GM12878 (cell line): ENCODE measurements around the gene PNPO. TPM values are rescaled to one million over a fixed set of nuclear protein-coding genes. Genes with fewer than 3 reads are reported as not detected.
A peak's percentile ranks its signal among the peaks of the same experiment; 100 is the strongest.

ENCODE experiments used
- ATAC-seq: fragments of 200-7000 bp; cut with Tn5 transposase; 3 replicates; pipeline ENCODE4 v1.9.1; 2020; ENCODE audit warnings: mild to moderate bottlenecking, moderate library complexity
- BruUV-seq: library from RNA; stranded (reverse); fragments of 400-500 nt; replicated peaks from 2 replicates; lab custom pipeline; 2021; lab: Mats Ljungman, UMichigan
- CTCF ChIA-PET: fragments of 300-600 bp; sonication (Branson Sonifier 250); formaldehyde crosslinking; extraction: SDS; loops from one replicate; lab custom pipeline; 2021; ENCODE audit warnings: inconsistent platforms; lab: Yijun Ruan, JAX
- POLR2A ChIA-PET: fragments of 350-600 bp; formaldehyde crosslinking; extraction: SDS; loops from one replicate; lab custom pipeline; 2021; ENCODE audit warnings: inconsistent platforms; lab: Charles Lee
- RAD21 ChIA-PET: fragments of 300-600 bp; sonication (Branson Sonifier 250); formaldehyde crosslinking; loops from one replicate; lab custom pipeline; 2023; ENCODE audit warnings: antibody characterized with exemption; ENCODE audit not compliant: unreplicated experiment; lab: Charles Lee
- SMC1A ChIA-PET: fragments of 300-600 bp; sonication (Branson Sonifier 250); formaldehyde crosslinking; loops from one replicate; lab custom pipeline; 2023; ENCODE audit not compliant: unreplicated experiment, uncharacterized antibody; lab: Charles Lee
- DNase-seq: peaks from one replicate; pipeline ENCODE4 v3.0.0-alpha.2; 2011; ENCODE audit warnings: low read depth, low spot score
- FAIRE-seq: peaks from 3 replicates; lab custom pipeline; 2011; peaks lifted over from hg19 to GRCh38; lab: Jason Lieb, UNC
- H2AFZ ChIP-seq: 2 replicates; pipeline ENCODE4 v1.6.0; 2011; ENCODE audit warnings: low read depth, low read length, control low read depth; ENCODE audit not compliant: control insufficient read depth
- H3K27ac ChIP-seq: 2 replicates; pipeline ENCODE4 v1.5.1; 2011; ENCODE audit warnings: control low read depth; ENCODE audit not compliant: control insufficient read depth, insufficient read depth
- H3K27me3 ChIP-seq, 2 experiments: replicated peaks in 1 of 2; 2 replicates each; pipeline versions ENCODE4 v1.6.0 to v1.6.1; 2011; ENCODE audit warnings: low read length in 1 of 2; ENCODE audit not compliant: control insufficient read depth in 2 of 2, insufficient read depth in 2 of 2
- H3K36me3 ChIP-seq, 2 experiments: 2 replicates each; pipeline ENCODE4 v1.5.1; 2011; ENCODE audit warnings: low read length in 1 of 2; ENCODE audit not compliant: control insufficient read depth in 2 of 2, insufficient read depth in 2 of 2
- H3K4me1 ChIP-seq: 2 replicates; pipeline ENCODE4 v1.6.1; 2011; ENCODE audit warnings: mild to moderate bottlenecking, low read length, moderate library complexity, mixed read lengths; ENCODE audit not compliant: control insufficient read depth, insufficient read depth
- H3K4me2 ChIP-seq: 2 replicates; pipeline ENCODE4 v1.6.0; 2011; ENCODE audit warnings: control low read depth; ENCODE audit not compliant: control insufficient read depth, insufficient read depth
- H3K4me3 ChIP-seq: fragments of 200-600 bp; sonication (generic); 2 replicates; pipeline ENCODE4 v1.5.1; 2016
- H3K79me2 ChIP-seq: 2 replicates; pipeline ENCODE4 v1.6.0; 2011; ENCODE audit warnings: low read length; ENCODE audit not compliant: control insufficient read depth, insufficient read depth
- H3K9ac ChIP-seq: 2 replicates; pipeline ENCODE4 v1.8.0; 2011; ENCODE audit warnings: low read length, control low read depth, mixed read lengths; ENCODE audit not compliant: control insufficient read depth, insufficient read depth
- H3K9me3 ChIP-seq: replicated peaks from 3 replicates; pipeline ENCODE4 v1.5.1; 2011; ENCODE audit warnings: mild to moderate bottlenecking, low read length; ENCODE audit not compliant: control insufficient read depth, insufficient read depth
- H4K20me1 ChIP-seq: 2 replicates; pipeline ENCODE4 v1.6.0; 2011; ENCODE audit not compliant: control insufficient read depth, insufficient read depth
- CHD2 ChIP-seq: IDR thresholded peaks from 2 replicates; pipeline ENCODE4 v1.6.1; 2011; ENCODE audit warnings: low read depth, low read length, improper control_type of control experiment, borderline replicate concordance
- EZH2 ChIP-seq: IDR thresholded peaks from 2 replicates; pipeline ENCODE4 v1.6.1; 2012; ENCODE audit warnings: low read depth, mild to moderate bottlenecking, control low read depth, inconsistent platforms, low read length, borderline replicate concordance; ENCODE audit not compliant: control insufficient read depth
- FOS ChIP-seq: IDR thresholded peaks from 3 replicates; pipeline ENCODE4 v1.6.1; 2011; ENCODE audit warnings: borderline replicate concordance; ENCODE audit not compliant: insufficient read length; ENCODE audit errors: extremely low read depth
- HDAC2 ChIP-seq: fragments of 200-600 bp; sonication (generic); IDR thresholded peaks from 2 replicates; pipeline ENCODE4 v1.6.1; 2017
- IKZF2 ChIP-seq, 2 experiments: fragments of 450-650 bp; IDR thresholded peaks; 2 replicates each; pipeline ENCODE4 v1.6.1; 2017; ENCODE audit warnings: mild to moderate bottlenecking in 2 of 2, moderate library complexity in 2 of 2
- NFYB ChIP-seq: IDR thresholded peaks from 2 replicates; pipeline ENCODE4 v1.6.1; 2011; ENCODE audit warnings: low read depth, mild to moderate bottlenecking, low read length, improper control_type of control experiment, moderate library complexity; ENCODE audit not compliant: insufficient read depth
- NR2C1 ChIP-seq: fragments of 450-650 bp; IDR thresholded peaks from 2 replicates; pipeline ENCODE4 v1.6.1; 2017; ENCODE audit warnings: antibody characterized with exemption, mild to moderate bottlenecking, moderate library complexity
- NR2C2 ChIP-seq: IDR thresholded peaks from 2 replicates; pipeline ENCODE4 v1.6.1; 2011; ENCODE audit warnings: borderline replicate concordance, low read depth; ENCODE audit not compliant: control insufficient read depth, insufficient read length
- SREBF2 ChIP-seq: IDR thresholded peaks from 2 replicates; pipeline ENCODE4 v1.6.1; 2012; ENCODE audit warnings: mild to moderate bottlenecking, low read length
- SRF ChIP-seq, 2 experiments: IDR thresholded peaks; 2 replicates each; pipeline ENCODE4 v1.6.1; 2011; ENCODE audit warnings: low read depth in 2 of 2, low read length in 2 of 2, mild to moderate bottlenecking in 1 of 2, moderate library complexity in 1 of 2
- TBL1XR1 ChIP-seq: IDR thresholded peaks from 2 replicates; pipeline ENCODE4 v1.6.1; 2012; ENCODE audit warnings: low read depth, low read length, improper control_type of control experiment
- YBX1 ChIP-seq: fragments of 450-650 bp; IDR thresholded peaks from 2 replicates; pipeline ENCODE4 v1.6.1; 2016; ENCODE audit warnings: antibody characterized with exemption
- ZBED1 ChIP-seq: IDR thresholded peaks from 2 replicates; pipeline ENCODE4 v1.6.1; 2016; ENCODE audit warnings: borderline replicate concordance
- WGBS: methylation state at CpG from one replicate; pipeline ENCODE4 v1.1.6; 2016; ENCODE audit warnings: low lambda C conversion rate; ENCODE audit not compliant: insufficient replicate concordance, insufficient coverage; ENCODE audit errors: missing lambda C conversion rate; 5-methylcytosine and 5-hydroxymethylcytosine counted together
- in situ Hi-C: fragments of 300-500 bp; cut with MboI; formaldehyde crosslinking; loops from 9 replicates; pipeline ENCODE4 v1.14.3; 2018; ENCODE audit warnings: mixed read lengths
- intact Hi-C: fragments of 100-400 bp; cut with micrococcal nuclease; formaldehyde crosslinking; loops from one replicate; pipeline ENCODE4 v1.14.2; 2022; ENCODE audit not compliant: unreplicated experiment
- polyA plus RNA-seq, 11 experiments: library from polyadenylated mRNA; depleted of rRNA in 4 of 11; unstranded in 6 of 11; stranded (reverse) in 5 of 11; fragments of >200 nt; fragmentation: Nextera tagmentation in 4 of 11; fragmentation: Illumina TruSeq in 1 of 11; extraction: Ambion mirVana in 4 of 11; extraction: Trizol in 1 of 11; gene quantifications; 1 replicate in 1 of 11; 2 replicates in 10 of 11; pipeline versions ENCODE4 v1.2.1 to v1.2.3, GENCODE V29; 2011 to 2016; ENCODE audit warnings: inconsistent platforms in 2 of 11, missing spikeins in 2 of 11, low read depth in 1 of 11
- total RNA-seq, 4 experiments: library from RNA; depleted of rRNA in 3 of 4; stranded (reverse); fragments of >200 nt in 3 of 4; fragmentation: Illumina TruSeq in 1 of 4; extraction: Trizol in 1 of 4; gene quantifications; 2 replicates each; pipeline versions ENCODE4 v1.2.1 to v1.2.3, GENCODE V29; 2013 to 2021
- TF ChIP-seq, protein P1 (sequence below): IDR thresholded peaks from 2 replicates; pipeline ENCODE4 v1.6.1; 2011; ENCODE audit warnings: borderline replicate concordance, low read depth, mild to moderate bottlenecking, moderate library complexity, low read length; ENCODE audit not compliant: insufficient read depth, poor library complexity, severe bottlenecking

The PNPO gene
- total and polyA plus RNA-seq, 10 of the 15 experiments (the other 5 are each of a cell fraction or from before 2014, with no cell fraction given) = 13.9 to 52.6 (median 37.3) TPM

- CTCF ChIA-PET = interaction anchor here (1.5 to 2.6 kb wide), 2 partner anchors 18 to 66 kb away, joined by 5 to 10 read pairs; partner anchors contain the start of gene SCRN2
- SMC1A ChIA-PET = interaction anchor here (0.7 to 1.3 kb wide), 2 partner anchors 11 to 62 kb away, joined by 4 to 5 read pairs; no protein-coding TSS in a partner anchor
- peak; percentile 66 for FAIRE-seq
These were observed 33.3 kb upstream of the PNPO start for GRCh38 chr17:47907932-47908562.

DNA sequence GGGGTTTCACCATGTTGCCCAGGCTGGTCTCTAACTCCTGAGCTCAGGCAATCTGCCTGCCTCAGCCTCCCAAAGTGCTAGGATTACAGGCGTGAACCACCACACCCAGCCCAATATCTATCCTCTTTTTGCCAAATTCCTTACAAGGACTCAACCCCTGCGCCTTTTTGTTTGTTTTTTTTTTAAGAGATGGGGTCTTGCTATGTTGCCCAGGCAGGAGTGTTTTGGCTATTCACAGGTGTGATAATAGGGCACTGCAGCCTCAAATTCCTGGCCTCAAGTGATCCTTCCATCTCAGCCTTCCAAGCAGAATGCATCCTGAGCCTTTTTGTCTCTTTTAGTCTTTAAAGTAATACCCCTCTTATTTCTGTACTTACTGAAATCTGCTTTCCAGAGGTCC, 28.3 kb upstream of the PNPO start:
- intact Hi-C loops = no loop called here
- POLR2A ChIA-PET = interaction anchor here (0.7 to 1.0 kb wide), 2 partner anchors 8 to 73 kb away, joined by 3 to 8 read pairs; no protein-coding TSS in a partner anchor

More at GRCh38 chr17:47907932-47908562, 33.3 kb upstream of the PNPO start:
- DNase-seq (no peak), ATAC-seq (no peak)
- Histone ChIP-seq H4K20me1 (no peaks in the 10 kb centered on the region), H3K79me2 (no peaks in the 10 kb centered on the region), H3K4me1 (no peaks in the 10 kb centered on the region), H3K4me3 (no peak overlapping the region), H3K27me3 (no peaks in the 10 kb centered on the region), H2AFZ (no peak overlapping the region)
- no TSS peak for BruUV-seq
- WGBS = 78% methylated on average over 8 of the region's 8 CpGs
- no peak for TF ChIP-seq SRF (IDR thresholded peaks at IDR 0.05; ENCODE audit: low read depth in 2 of 2, low read length in 2 of 2)
- TF ChIP-seq, all 136 proteins: peak for 0
- Histone ChIP-seq H3K9me3 (no peaks in the 10 kb centered on the region), H3K27ac (no peak overlapping the region), H3K9ac (no peak overlapping the region), H3K4me2 (no peak overlapping the region), H3K36me3 (no peaks in the 10 kb centered on the region)
- ChIA-PET RAD21 (no interaction called here), POLR2A (no interaction called here)
- intact Hi-C loops (no loop called here), in situ Hi-C loops (no loop called here)

More for the DNA sequence above, 28.3 kb upstream of the PNPO start:
- ATAC-seq (no peak), DNase-seq (no peak), FAIRE-seq (no peak)
- RAD21 ChIA-PET = no interaction called here
- no peaks in the 10 kb centered on the region for H3K9me3 ChIP-seq
- no peak overlapping the region for H3K4me3 ChIP-seq
- peaks cover 3 to 6% of the 10 kb centered on the region in 2 experiments; a peak in 3 of 4 replicates for H3K36me3 ChIP-seq
- H3K9ac ChIP-seq = no peak overlapping the region
- no peak for TF ChIP-seq NFYB
- TF ChIP-seq HDAC2 = no peak
- no peak for TF ChIP-seq EZH2
- no peak for TF ChIP-seq FOS
- TF ChIP-seq NR2C1 = no peak
- TF ChIP-seq, protein P1, sequence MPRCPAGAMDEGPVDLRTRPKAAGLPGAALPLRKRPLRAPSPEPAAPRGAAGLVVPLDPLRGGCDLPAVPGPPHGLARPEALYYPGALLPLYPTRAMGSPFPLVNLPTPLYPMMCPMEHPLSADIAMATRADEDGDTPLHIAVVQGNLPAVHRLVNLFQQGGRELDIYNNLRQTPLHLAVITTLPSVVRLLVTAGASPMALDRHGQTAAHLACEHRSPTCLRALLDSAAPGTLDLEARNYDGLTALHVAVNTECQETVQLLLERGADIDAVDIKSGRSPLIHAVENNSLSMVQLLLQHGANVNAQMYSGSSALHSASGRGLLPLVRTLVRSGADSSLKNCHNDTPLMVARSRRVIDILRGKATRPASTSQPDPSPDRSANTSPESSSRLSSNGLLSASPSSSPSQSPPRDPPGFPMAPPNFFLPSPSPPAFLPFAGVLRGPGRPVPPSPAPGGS = no peak
- no peak for TF ChIP-seq NR2C2
- TF ChIP-seq ZBED1 = no peak
- TF ChIP-seq SREBF2 = no peak
- no peak for TF ChIP-seq YBX1
- no peak for TF ChIP-seq IKZF2 (IDR thresholded peaks at IDR 0.05)
- TF ChIP-seq TBL1XR1 = no peak
- no peak for TF ChIP-seq CHD2
- no peak overlapping the region for H2AFZ ChIP-seq
- WGBS = 81% methylated on average over 2 of the region's 2 CpGs
- in situ Hi-C loops = no loop called here
- no peaks in the 10 kb centered on the region; the same call in 1 of the 2 replicates for H4K20me1 ChIP-seq
- no peaks in the 10 kb centered on the region for H3K4me1 ChIP-seq
- SMC1A ChIA-PET = no interaction called here
- BruUV-seq = no TSS peak
- CTCF ChIA-PET = interaction anchor here (1.5 kb wide), 1 partner anchor 37 kb away, joined by 5 read pairs; no protein-coding TSS in a partner anchor
- no peaks in the 10 kb centered on the region for H3K27me3 ChIP-seq
- no peaks in the 10 kb centered on the region for H3K79me2 ChIP-seq
- no peak overlapping the region for H3K27ac ChIP-seq
- no peak overlapping the region for H3K4me2 ChIP-seq
